GM19455 (cell line): ENCODE results near the gene IL6ST.
"Not testable (repeated sequence)": the region's sequence is repeated elsewhere in the genome, so short reads cannot be mapped to it uniquely, and the experiment has no call there.

Source experiments
- ATAC-seq: cut with Tn5 transposase; IDR thresholded peaks from one replicate; pipeline ENCODE4 v1.9.1; 2021; ENCODE audit not compliant: unreplicated experiment

The IL6ST gene

GRCh38 chr5:55969956-55970355 lies 24.8 kb downstream of the IL6ST start:
- no peak for ATAC-seq

GRCh38 chr5:55966284-55966683 lies 28.5 kb downstream of the IL6ST start:
- ATAC-seq, result no peak

GRCh38 chr5:55965525-55965924 lies 29.2 kb downstream of the IL6ST start:
- ATAC-seq, result no peak

DNA sequence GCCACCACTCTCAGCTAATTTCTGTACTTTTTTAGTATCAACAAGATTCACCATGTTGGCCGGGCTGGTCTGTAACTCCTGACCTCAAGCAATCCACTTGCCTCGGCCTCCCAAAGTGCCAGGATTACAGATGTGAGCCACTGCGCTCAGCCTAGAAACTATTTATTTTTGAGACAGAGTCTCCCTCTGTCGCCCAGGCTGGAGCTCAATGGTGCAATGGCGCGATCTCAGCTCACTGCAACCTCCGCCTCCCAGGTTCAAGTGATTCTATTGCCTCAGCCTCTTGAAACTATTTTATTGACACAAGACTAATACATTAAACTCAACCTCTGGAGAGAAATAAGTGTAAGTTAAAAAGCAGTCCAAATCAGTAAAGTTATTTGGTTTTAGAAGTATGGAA lies 34.0 kb downstream of the IL6ST start:
- no peak for ATAC-seq

DNA sequence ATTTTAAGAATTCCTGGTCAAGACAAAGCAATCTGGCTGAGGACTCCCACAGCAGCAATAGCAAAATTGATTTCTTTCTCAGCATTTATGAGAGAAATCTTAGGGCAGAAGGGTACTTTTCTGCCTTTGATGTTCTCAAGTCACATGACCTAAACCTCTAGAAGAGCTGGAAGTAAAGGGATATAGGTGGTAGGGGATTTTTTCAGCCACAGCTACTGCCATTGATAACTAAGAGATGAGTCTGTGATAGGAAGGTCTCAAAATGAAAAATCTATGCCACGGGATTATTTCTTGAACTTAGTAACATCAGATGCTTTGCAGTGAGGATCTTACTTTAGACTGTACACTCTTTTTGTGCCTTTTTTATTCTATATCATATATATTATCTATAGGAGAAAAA lies 35.6 kb downstream of the IL6ST start:
- no peak for ATAC-seq

- ATAC-seq, result not testable (repeated sequence)
These were observed 53.6 kb downstream of the IL6ST start for GRCh38 chr5:55941154-55941553.

DNA sequence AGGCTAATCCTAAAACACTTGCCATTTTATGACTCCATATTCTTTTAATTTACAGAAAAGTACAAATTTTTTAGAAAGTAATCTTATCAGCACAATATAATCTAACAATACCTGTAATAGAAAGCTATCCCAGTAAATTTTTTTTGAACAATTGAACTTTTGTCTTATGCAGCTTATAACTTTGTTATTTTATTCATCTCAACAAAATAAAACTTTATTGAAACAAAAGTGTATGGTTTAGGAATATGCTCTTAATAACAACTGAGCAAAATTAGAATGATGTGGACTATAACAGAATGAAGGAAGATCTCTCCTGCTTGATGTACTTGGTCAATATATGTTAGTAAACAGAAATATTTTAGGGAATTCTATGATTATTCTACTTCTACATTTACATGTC lies 57.2 kb downstream of the IL6ST start:
- ATAC-seq, result not testable (repeated sequence)

DNA sequence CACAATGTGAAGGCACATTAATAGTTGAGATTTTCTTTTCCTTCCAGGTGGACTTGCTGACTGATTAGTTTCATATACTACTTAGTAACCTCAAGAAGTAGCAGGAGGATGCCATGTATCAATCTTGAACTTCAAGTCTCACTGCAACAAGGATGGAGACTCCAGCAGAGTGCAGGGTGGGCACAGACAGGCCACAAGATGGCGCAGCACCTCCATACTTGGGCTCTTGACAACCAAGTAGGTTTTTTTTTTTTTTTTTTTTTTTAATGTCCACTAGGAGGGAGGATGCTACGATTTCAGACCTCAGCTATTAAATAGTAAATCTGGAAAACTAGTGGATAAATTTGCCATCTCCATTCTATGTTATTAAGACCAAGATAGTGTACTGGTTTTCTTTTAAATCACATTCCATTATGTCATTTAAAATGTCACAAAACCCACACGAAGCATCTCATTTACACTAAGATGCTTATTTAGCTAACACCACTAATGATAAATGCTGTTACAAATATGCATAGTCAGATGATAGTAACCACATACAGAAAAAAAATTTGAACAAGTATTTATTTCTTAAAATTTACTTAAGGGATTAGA lies 58.6 kb downstream of the IL6ST start:
- ATAC-seq, result peak; percentile 66

- ATAC-seq, result no peak
These were observed 59.4 kb downstream of the IL6ST start for GRCh38 chr5:55935371-55935770.

DNA sequence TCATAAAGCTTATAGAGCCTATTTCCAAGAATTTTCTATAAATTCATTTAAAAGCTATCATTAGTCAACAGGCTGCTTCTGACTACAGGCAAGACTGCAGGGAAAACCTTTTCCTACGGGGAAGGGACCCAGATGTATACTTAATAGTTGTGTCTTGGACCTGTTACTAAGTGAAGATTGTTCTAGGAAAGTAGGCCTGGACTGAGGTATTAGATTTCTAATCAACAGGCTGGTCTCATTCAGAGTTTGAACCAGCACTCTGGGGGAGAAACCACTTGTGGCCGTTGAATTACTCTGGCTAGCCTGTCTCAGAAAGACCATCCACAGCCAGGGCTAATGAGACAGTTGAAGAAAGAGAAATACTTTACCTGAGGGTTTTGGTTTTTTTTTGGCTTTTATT lies 60.0 kb downstream of the IL6ST start:
- ATAC-seq, result no peak

DNA sequence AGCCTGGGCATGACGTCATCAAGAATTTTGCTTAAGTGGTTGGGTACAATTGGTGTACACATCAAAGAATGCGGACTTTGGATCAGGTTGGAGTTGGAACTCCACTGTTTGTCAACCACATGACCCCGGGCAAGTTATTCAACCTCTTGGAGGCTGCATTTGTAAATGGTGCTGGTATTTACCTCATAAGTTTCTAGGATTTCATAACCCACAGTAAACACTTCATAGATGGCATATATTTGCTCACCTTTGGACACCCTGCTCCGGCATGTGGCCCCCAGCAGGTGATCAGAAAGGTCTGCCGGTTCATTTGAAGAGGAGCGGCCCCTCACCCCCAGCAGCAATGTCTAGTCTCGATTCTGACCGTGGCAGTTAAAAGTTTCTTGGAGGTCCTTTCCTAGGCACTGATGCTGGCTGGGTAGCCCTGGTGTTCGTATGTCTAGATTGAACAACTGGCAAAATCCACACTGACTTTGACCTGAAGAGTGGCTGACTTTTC lies 60.6 kb downstream of the IL6ST start:
- ATAC-seq, result no peak

DNA sequence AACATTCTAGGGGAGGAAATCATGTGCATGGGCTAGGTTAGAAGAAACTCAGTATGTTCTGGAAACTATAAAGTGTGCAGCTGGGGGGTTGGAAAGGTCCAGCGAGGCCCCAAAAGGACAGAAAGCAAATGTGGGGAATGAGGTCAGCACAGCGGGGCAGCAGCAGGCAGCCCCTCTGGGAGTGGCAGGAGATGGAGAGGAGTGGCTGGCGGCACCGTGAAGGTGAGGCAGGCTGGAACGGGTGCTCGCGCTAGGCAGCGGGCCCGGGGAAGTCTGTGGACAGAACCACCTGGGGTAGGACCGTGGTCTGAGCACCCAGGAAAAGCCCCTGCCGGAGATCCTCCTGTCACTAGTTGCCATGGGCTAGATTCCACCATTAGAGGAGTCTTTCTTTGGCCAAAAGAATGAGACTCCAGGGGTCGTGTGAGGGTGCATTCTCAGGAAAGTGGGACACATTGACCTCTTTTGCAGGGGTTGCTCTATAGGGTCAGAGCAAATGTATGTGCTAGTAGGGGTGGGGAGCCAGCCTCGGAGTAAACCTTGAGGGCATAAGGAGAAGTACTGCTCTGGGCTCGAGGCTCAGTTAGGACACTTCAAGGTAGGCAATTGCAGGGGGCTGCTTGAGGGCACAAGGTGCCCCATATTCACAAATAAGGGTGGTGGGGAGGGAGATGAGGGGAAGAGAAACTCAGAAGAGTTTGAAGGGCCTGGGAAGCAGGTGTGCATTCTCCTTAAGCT lies 61.2 kb downstream of the IL6ST start:
- ATAC-seq, result no peak

DNA sequence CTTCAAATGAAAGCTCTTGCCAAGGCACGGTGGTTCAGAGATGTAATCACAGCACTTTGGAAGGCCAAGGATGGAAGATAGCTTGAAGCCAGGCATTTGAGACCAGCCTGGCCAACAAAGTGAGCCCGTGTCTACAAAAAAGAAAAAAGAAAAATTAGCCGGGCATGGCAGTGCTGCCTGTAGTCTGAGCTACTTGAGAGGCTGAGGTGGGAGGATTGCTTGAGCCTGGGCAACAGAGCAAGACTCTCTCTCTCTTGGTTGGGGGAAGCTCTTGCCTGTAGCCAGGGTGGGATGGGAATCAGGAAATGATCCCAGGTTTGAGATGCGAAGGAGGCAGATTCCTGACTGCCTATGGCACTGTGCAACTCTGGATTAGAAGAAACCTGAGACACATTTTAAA lies 62.1 kb downstream of the IL6ST start:
- ATAC-seq, result no peak

GRCh38 chr5:55929020-55929799 lies 65.6 kb downstream of the IL6ST start:
- no peak for ATAC-seq

GRCh38 chr5:55927861-55928655 lies 66.7 kb downstream of the IL6ST start:
- ATAC-seq, result no peak

GRCh38 chr5:55926476-55926875 lies 68.3 kb downstream of the IL6ST start:
- ATAC-seq, result no peak

DNA sequence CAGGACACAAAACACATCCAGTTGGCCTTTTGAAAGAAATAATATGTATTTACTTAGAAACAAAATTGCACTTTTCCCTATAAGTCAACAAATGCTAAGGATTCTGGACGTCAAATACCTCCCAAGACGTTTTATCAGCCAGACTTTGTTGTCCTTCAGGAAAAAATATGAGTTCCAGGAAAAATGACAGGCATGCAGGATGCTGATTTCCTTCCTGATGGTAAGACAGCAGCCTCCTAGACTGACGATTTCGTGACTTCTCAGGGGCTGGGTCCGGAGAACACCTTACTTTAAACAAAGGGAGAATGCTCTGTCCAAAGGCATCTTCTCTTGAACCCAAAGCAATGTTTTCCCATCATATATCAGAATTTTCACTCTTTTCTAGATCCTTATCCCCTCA lies 69.1 kb downstream of the IL6ST start:
- ATAC-seq, result no peak

GRCh38 chr5:55925181-55925580 lies 69.6 kb downstream of the IL6ST start:
- no peak for ATAC-seq

DNA sequence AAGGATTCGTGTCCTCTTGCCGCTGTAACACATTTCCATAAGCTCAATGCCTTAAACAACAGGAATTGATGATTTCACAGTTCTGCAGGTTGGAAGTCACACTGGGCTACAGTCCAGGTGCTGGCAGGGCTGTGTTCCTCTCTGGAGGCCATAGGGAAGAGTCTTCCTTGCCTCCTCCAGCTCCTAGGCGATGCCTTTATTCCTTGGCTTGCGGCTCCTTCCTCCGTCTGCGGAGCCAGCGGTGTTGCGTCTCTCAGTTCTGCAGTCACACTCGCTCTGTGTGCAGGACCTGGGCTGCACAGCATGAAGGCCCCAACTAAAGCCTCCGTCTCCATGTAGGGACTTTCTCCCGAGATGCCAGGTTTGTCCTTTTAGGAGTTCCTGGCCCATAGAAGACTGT lies 70.0 kb downstream of the IL6ST start:
- ATAC-seq, result no peak

- no peak for ATAC-seq
These were observed 70.8 kb downstream of the IL6ST start for GRCh38 chr5:55923865-55924500.
